ENCODE data around the gene YPEL5.

DNA sequence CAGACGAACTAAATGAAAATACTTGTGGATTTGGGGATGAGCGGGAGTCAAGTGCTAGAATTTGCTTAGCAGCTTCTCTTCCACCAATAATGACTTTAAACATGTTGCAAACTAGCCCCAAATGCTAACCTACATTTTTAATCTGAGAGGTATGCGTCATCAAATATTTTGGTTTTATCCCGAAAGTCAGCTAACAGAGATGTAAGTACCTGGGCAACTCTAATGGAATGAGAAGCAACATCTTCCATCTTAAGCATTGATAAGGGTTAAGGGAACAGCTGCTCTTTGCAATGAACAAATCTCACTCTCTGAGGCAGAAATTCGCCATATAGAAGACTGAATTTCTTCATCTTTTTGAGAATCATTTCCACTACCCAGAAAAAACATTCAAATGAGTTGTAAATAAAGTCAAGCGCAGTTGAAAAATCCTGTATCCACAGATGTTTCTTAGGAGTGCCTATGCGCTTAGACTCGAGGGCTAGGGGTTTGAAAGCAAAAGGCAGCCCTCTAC, 926 bp upstream of the YPEL5 start:
- TF ChIP-seq POLR2A (IDR thresholded peaks at IDR 0.05) (no peak), POLR2AphosphoS5 (IDR thresholded peaks at IDR 0.05) (no peak)
- TF ChIP-seq, protein P1, sequence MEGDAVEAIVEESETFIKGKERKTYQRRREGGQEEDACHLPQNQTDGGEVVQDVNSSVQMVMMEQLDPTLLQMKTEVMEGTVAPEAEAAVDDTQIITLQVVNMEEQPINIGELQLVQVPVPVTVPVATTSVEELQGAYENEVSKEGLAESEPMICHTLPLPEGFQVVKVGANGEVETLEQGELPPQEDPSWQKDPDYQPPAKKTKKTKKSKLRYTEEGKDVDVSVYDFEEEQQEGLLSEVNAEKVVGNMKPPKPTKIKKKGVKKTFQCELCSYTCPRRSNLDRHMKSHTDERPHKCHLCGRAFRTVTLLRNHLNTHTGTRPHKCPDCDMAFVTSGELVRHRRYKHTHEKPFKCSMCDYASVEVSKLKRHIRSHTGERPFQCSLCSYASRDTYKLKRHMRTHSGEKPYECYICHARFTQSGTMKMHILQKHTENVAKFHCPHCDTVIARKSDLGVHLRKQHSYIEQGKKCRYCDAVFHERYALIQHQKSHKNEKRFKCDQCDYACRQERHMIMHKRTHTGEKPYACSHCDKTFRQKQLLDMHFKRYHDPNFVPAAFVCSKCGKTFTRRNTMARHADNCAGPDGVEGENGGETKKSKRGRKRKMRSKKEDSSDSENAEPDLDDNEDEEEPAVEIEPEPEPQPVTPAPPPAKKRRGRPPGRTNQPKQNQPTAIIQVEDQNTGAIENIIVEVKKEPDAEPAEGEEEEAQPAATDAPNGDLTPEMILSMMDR (IDR thresholded peaks at IDR 0.05): no peak
